Hair follicular keratinocyte (primary cell): ENCODE measurements around the gene EXOSC6. TPM values are rescaled to one million over a fixed set of nuclear protein-coding genes. Genes with fewer than 3 reads are reported as not detected.

ENCODE experiments used
- total RNA-seq: library from RNA; depleted of rRNA; stranded (reverse); fragments of >200 nt; gene quantifications from 2 replicates; pipeline ENCODE4 v1.2.3, GENCODE V29; 2015

The EXOSC6 gene
- total RNA-seq, result 16.3 and 19.4 TPM in 2 replicates

GRCh38 chr16:70251629-70252354 lies at the start of gene EXOSC6:
Gene EXOSC6, minus strand, starts transcription at chr16:70251940. Its CDS starts 40 bp downstream, at chr16:70251900.

GRCh38 chr16:70298988-70299938 lies 47.5 kb upstream of the EXOSC6 start, which contains the start of gene DDX19B:
Gene DDX19B, plus strand, starts transcription at chr16:70299186. Its CDS starts 112 bp downstream, at chr16:70299298.

GRCh38 chr16:70289229-70290094 lies 37.7 kb upstream of the EXOSC6 start, which contains the start of gene AARS1:
Gene AARS1, minus strand, starts transcription at chr16:70289506. Its CDS starts 6,743 bp downstream, at chr16:70282763.

Other genes starting within 250 kb of the EXOSC6 start
- gene PDPR, start 137.6 kb downstream of the EXOSC6 start, total RNA-seq, result 6.6 and 6.9 TPM in 2 replicates
- 0.08 TPM in 1 of 2 replicates, not detected in the other for gene CLEC18C, start 78.2 kb downstream of the EXOSC6 start, total RNA-seq
- gene AARS1, start 37.6 kb upstream of the EXOSC6 start, total RNA-seq, result 126 and 145 TPM in 2 replicates
- 26.9 and 27.2 TPM in 2 replicates for gene DDX19B, start 47.2 kb upstream of the EXOSC6 start, total RNA-seq
- 25.2 and 32.1 TPM in 2 replicates for gene DDX19A, start 95.0 kb upstream of the EXOSC6 start, total RNA-seq
- gene ST3GAL2, start 187.2 kb upstream of the EXOSC6 start, total RNA-seq, result 6.6 and 10.9 TPM in 2 replicates
- gene FCSK, start 202.7 kb upstream of the EXOSC6 start, total RNA-seq, result 9.8 and 9.9 TPM in 2 replicates